GM23248 (cell line): Measurements from ENCODE around the gene KIRREL1. TPM values are rescaled to one million over a fixed set of nuclear protein-coding genes. Genes with fewer than 3 reads are reported as not detected.

Experiments used
- DNase-seq: peaks from one replicate; pipeline ENCODE4 v3.0.0-alpha.2; 2015
- H2AFZ ChIP-seq: fragments of 200-600 bp; sonication (generic); 2 replicates; pipeline ENCODE4 v1.6.1; 2016; ENCODE audit warnings: antibody characterized with exemption
- H3F3A ChIP-seq: fragments of 200-600 bp; sonication (generic); 2 replicates; pipeline ENCODE4 v1.6.1; 2016; ENCODE audit warnings: mild to moderate bottlenecking, antibody characterized with exemption, mixed run types; ENCODE audit not compliant: insufficient read depth
- H3K27ac ChIP-seq: fragments of 200-600 bp; sonication (generic); 2 replicates; pipeline ENCODE4 v1.5.1; 2016; ENCODE audit warnings: mild to moderate bottlenecking
- H3K27me3 ChIP-seq: fragments of 200-600 bp; sonication (generic); replicated peaks from 2 replicates; pipeline ENCODE4 v1.6.1; 2016; ENCODE audit warnings: mild to moderate bottlenecking; ENCODE audit not compliant: insufficient read depth
- H3K36me3 ChIP-seq: fragments of 200-600 bp; sonication (generic); 2 replicates; pipeline ENCODE4 v1.6.1; 2016; ENCODE audit warnings: low read depth, mild to moderate bottlenecking
- H3K4me1 ChIP-seq: fragments of 200-600 bp; sonication (generic); 2 replicates; pipeline ENCODE4 v1.6.1; 2016; ENCODE audit warnings: mild to moderate bottlenecking; ENCODE audit not compliant: insufficient read depth
- H3K4me2 ChIP-seq: fragments of 200-600 bp; sonication (generic); one replicate; pipeline ENCODE4 v1.6.1; 2016; ENCODE audit warnings: mild to moderate bottlenecking; ENCODE audit not compliant: unreplicated experiment
- H3K4me3 ChIP-seq: fragments of 200-600 bp; sonication (generic); 2 replicates; pipeline ENCODE4 v1.5.1; 2016; ENCODE audit warnings: mild to moderate bottlenecking
- H3K79me2 ChIP-seq: fragments of 200-600 bp; sonication (generic); 2 replicates; pipeline ENCODE4 v1.6.1; 2016; ENCODE audit warnings: mild to moderate bottlenecking; ENCODE audit not compliant: insufficient read depth
- H3K9ac ChIP-seq: fragments of 200-600 bp; sonication (generic); 2 replicates; pipeline ENCODE4 v1.6.1; 2016; ENCODE audit warnings: mild to moderate bottlenecking
- H3K9me2 ChIP-seq: fragments of 200-600 bp; sonication (generic); 2 replicates; pipeline ENCODE4 v1.6.1; 2016; ENCODE audit warnings: mixed run types, mild to moderate bottlenecking, moderate library complexity; ENCODE audit not compliant: insufficient read depth
- H3K9me3 ChIP-seq: fragments of 200-600 bp; sonication (generic); one replicate; pipeline ENCODE4 v1.6.1; 2017; ENCODE audit warnings: low read depth
- H4K20me1 ChIP-seq: fragments of 200-600 bp; sonication (generic); 2 replicates; pipeline ENCODE4 v1.6.0; 2016; ENCODE audit not compliant: insufficient read depth
- EZH2 ChIP-seq: fragments of 200-600 bp; sonication (generic); IDR thresholded peaks from 2 replicates; pipeline ENCODE4 v1.6.1; 2018; ENCODE audit warnings: antibody characterized with exemption, mild to moderate bottlenecking; ENCODE audit not compliant: insufficient read depth, poor library complexity, severe bottlenecking
- EZH2phosphoT487 ChIP-seq: fragments of 200-600 bp; sonication (generic); IDR thresholded peaks from 2 replicates; pipeline ENCODE4 v1.6.1; 2018; ENCODE audit warnings: antibody characterized with exemption, moderate library complexity, mild to moderate bottlenecking, low read depth; ENCODE audit not compliant: insufficient read depth
- WGBS, 2 experiments: methylation state at CpG; one replicate each; pipeline ENCODE4 v1.1.6; 2015 to 2017; ENCODE audit warnings: low lambda C conversion rate in 2 of 2, low coverage in 1 of 2; ENCODE audit errors: missing lambda C conversion rate in 2 of 2; 5-methylcytosine and 5-hydroxymethylcytosine counted together
- in situ Hi-C: fragments of 300-500 bp; cut with MboI; formaldehyde crosslinking; loops from 2 replicates; pipeline ENCODE4 v1.15.0; 2020
- polyA plus RNA-seq: library from polyadenylated mRNA; unstranded; fragments of >200 nt; fragmentation: Nextera tagmentation; extraction: Ambion mirVana; gene quantifications from 2 replicates; pipeline ENCODE4 v1.2.1, GENCODE V29; 2016
- total RNA-seq: library from RNA; depleted of rRNA; stranded (reverse); fragments of >200 nt; shearing (Covaris generic); gene quantifications from 2 replicates; pipeline ENCODE4 v1.2.3, GENCODE V29; 2014

The KIRREL1 gene
- total and polyA plus RNA-seq, 2 experiments from 2014 or later, result 33.7 to 108 TPM

- no peak for DNase-seq
- in situ Hi-C loops, result no loop called here
- Histone ChIP-seq H3F3A (no peaks in the 10 kb centered on the region), H3K9ac (no peak overlapping the region), H2AFZ (no peak overlapping the region), H3K79me2 (peaks cover 100% of the 10 kb centered on the region), H3K9me3 (no peaks in the 10 kb centered on the region), H3K9me2 (no peaks in the 10 kb centered on the region), H3K36me3 (no peaks in the 10 kb centered on the region), H4K20me1 (peaks cover 17% of the 10 kb centered on the region; the same call in 1 of the 2 replicates), H3K4me1 (no peaks in the 10 kb centered on the region), H3K27ac (no peak overlapping the region), H3K4me3 (no peak overlapping the region), H3K4me2 (no peak overlapping the region), H3K27me3 (no peaks in the 10 kb centered on the region)
- TF ChIP-seq EZH2phosphoT487 (no peak), EZH2 (no peak)
- 62 to 73% methylated on average over 4 of the region's 4 CpGs for WGBS, 2 experiments
Measured at GRCh38 chr1:158059984-158060383, 66.5 kb downstream of the KIRREL1 start.

GRCh38 chr1:158062174-158062573 is 68.7 kb downstream of the KIRREL1 start:
- H4K20me1 ChIP-seq, result peaks cover 17% of the 10 kb centered on the region; the same call in 1 of the 2 replicates
- H3K79me2 ChIP-seq, result peaks cover 100% of the 10 kb centered on the region
- 0 out of 2 replicates have a peak, but pooled peaks cover 5% of the 10 kb centered on the region for H3K4me1 ChIP-seq
- no peaks in the 10 kb centered on the region for H3K36me3 ChIP-seq
- no peak overlapping the region for H2AFZ ChIP-seq
- no peak overlapping the region for H3K27ac ChIP-seq
- no peak overlapping the region for H3K4me3 ChIP-seq
- TF ChIP-seq EZH2 (no peak), EZH2phosphoT487 (no peak)
- no peaks in the 10 kb centered on the region for H3K9me3 ChIP-seq
- no peak overlapping the region for H3K4me2 ChIP-seq
- no peak overlapping the region for H3K9ac ChIP-seq
- WGBS, 2 experiments, result 94 to 95% methylated on average over 7 of the region's 7 CpGs
- no peaks in the 10 kb centered on the region for H3K9me2 ChIP-seq
- H3K27me3 ChIP-seq, result no peaks in the 10 kb centered on the region
- no peak for DNase-seq
- H3F3A ChIP-seq, result peaks cover 4% of the 10 kb centered on the region; the same call in 1 of the 2 replicates
- in situ Hi-C loops, result no loop called here

DNA sequence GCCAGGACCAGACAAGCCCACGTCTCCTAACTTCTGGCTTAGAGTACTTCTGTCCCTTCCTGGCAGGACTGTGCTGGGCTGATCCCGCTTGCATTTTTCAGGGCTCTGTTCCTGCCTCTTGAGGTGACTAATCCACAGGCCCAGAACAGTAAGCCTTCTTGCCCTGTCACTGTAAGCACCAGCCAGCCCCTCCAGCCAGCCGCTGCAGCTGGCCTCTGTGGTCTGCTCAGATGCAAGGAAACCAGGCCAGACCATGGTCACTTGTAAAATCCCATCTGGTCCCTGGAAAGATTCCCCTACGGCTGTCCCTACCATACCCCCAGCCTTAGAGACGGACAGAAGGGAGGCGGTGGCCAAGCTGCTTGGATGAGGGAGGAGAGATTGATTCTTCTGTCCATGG is 74.2 kb downstream of the KIRREL1 start:
- Histone ChIP-seq H4K20me1 (peaks cover 6% of the 10 kb centered on the region; the same call in 1 of the 2 replicates), H3K9ac (peak overlapping the region; percentile 38; the same call in 1 of the 2 replicates), H3K27ac (peak overlapping the region; percentile 61), H3K36me3 (no peaks in the 10 kb centered on the region), H3K4me2 (no peak overlapping the region), H3K79me2 (peaks cover 100% of the 10 kb centered on the region), H3K27me3 (no peaks in the 10 kb centered on the region), H3K9me2 (no peaks in the 10 kb centered on the region), H3K9me3 (no peaks in the 10 kb centered on the region), H3K4me1 (peaks cover 30% of the 10 kb centered on the region), H3F3A (peaks cover 7% of the 10 kb centered on the region; the same call in 1 of the 2 replicates), H2AFZ (no peak overlapping the region), H3K4me3 (no peak overlapping the region)
- peak; percentile 87 for DNase-seq
- in situ Hi-C loops, result no loop called here
- TF ChIP-seq EZH2 (no peak), EZH2phosphoT487 (no peak)
- 9 to 16% methylated on average over 6 of the region's 6 CpGs for WGBS, 2 experiments

- H3K9me2 ChIP-seq, result no peaks in the 10 kb centered on the region
- DNase-seq, result peak; percentile 51
- peak overlapping the region; percentile 61 for H3K27ac ChIP-seq
- no peaks in the 10 kb centered on the region for H3K27me3 ChIP-seq
- no peak overlapping the region for H3K9ac ChIP-seq
- peaks cover 3% of the 10 kb centered on the region; the same call in 1 of the 2 replicates for H4K20me1 ChIP-seq
- H3K4me3 ChIP-seq, result no peak overlapping the region
- H3K36me3 ChIP-seq, result no peaks in the 10 kb centered on the region
- H3K4me2 ChIP-seq, result peak overlapping the region; percentile 21
- H3K4me1 ChIP-seq, result peaks cover 30% of the 10 kb centered on the region
- H3K79me2 ChIP-seq, result peaks cover 99% of the 10 kb centered on the region
- H3F3A ChIP-seq, result peaks cover 7% of the 10 kb centered on the region; the same call in 1 of the 2 replicates
- in situ Hi-C loops, result no loop called here
- no peak overlapping the region for H2AFZ ChIP-seq
- 39 to 51% methylated on average over 12 of the region's 12 CpGs for WGBS, 2 experiments
- no peaks in the 10 kb centered on the region for H3K9me3 ChIP-seq
- TF ChIP-seq EZH2phosphoT487 (no peak), EZH2 (no peak)
Measured at GRCh38 chr1:158068918-158069317, 75.5 kb downstream of the KIRREL1 start.

- Histone ChIP-seq H3K4me1 (peaks cover 30% of the 10 kb centered on the region), H3F3A (peaks cover 7% of the 10 kb centered on the region; the same call in 1 of the 2 replicates), H2AFZ (no peak overlapping the region), H4K20me1 (peaks cover 3% of the 10 kb centered on the region; the same call in 1 of the 2 replicates), H3K27ac (no peak overlapping the region), H3K4me2 (no peak overlapping the region), H3K36me3 (no peaks in the 10 kb centered on the region), H3K9me2 (no peaks in the 10 kb centered on the region), H3K9me3 (no peaks in the 10 kb centered on the region), H3K4me3 (no peak overlapping the region), H3K27me3 (no peaks in the 10 kb centered on the region), H3K79me2 (peaks cover 99% of the 10 kb centered on the region), H3K9ac (no peak overlapping the region)
- TF ChIP-seq EZH2phosphoT487 (no peak), EZH2 (no peak)
- DNase-seq, result peak; percentile 29
- WGBS, 2 experiments, result 49 to 61% methylated on average over 14 of the region's 14 CpGs
- in situ Hi-C loops, result no loop called here
Measured at GRCh38 chr1:158071138-158071537, 77.7 kb downstream of the KIRREL1 start.
